Choroid plexus epithelial cell (primary cell): Measurements from ENCODE around the gene PLRG1.

ENCODE experiments used
- DNase-seq: peaks from one replicate; pipeline ENCODE4 v3.0.0-alpha.2; 2010; ENCODE audit warnings: low read depth
- H3K4me3 ChIP-seq: 2 replicates; pipeline ENCODE4 v1.5.1; 2011; ENCODE audit warnings: low read depth, mild to moderate bottlenecking, control low read depth, low read length, moderate library complexity
- CTCF ChIP-seq: conservative IDR thresholded peaks from 2 replicates; pipeline ENCODE4 v1.5.1; 2011; ENCODE audit warnings: low read depth, mild to moderate bottlenecking, control low read depth, inconsistent platforms, low read length, moderate library complexity

The PLRG1 gene

GRCh38 chr4:154590329-154591006, 40.3 kb upstream of the PLRG1 start, which contains the start of gene FGA:
Gene FGA, minus strand, starts transcription at chr4:154590742. Its CDS starts 55 bp downstream, at chr4:154590687.
- TF ChIP-seq CTCF: no peak
- no peak within 1 kb of the TSS for H3K4me3 ChIP-seq
- DNase-seq: no peak

- DNase-seq: no peak
- H3K4me3 ChIP-seq: no peak overlapping the region
- TF ChIP-seq CTCF: no peak
Measured at GRCh38 chr4:154589296-154590197, 39.3 kb upstream of the PLRG1 start.

GRCh38 chr4:154588198-154588597, 38.0 kb upstream of the PLRG1 start:
- DNase-seq: no peak
- H3K4me3 ChIP-seq: no peak overlapping the region
- TF ChIP-seq CTCF: no peak

GRCh38 chr4:154586296-154587033, 36.3 kb upstream of the PLRG1 start:
- TF ChIP-seq CTCF: no peak
- DNase-seq: no peak

GRCh38 chr4:154585369-154586018, 35.3 kb upstream of the PLRG1 start:
- no peak for TF ChIP-seq CTCF
- no peak for DNase-seq
- no peak overlapping the region for H3K4me3 ChIP-seq

More at GRCh38 chr4:154586296-154587033, 36.3 kb upstream of the PLRG1 start:
- no peak overlapping the region for H3K4me3 ChIP-seq

GRCh38 chr4:154584259-154584658, 34.1 kb upstream of the PLRG1 start:
- DNase-seq: no peak
- no peak for TF ChIP-seq CTCF
- H3K4me3 ChIP-seq: no peak overlapping the region
